ENCODE data around the gene CERS6. TPM values are rescaled to one million over a fixed set of nuclear protein-coding genes. Genes with fewer than 3 reads are reported as not detected.

The CERS6 gene
- total RNA-seq, 1 donor from 2014 or later, result 36.4 TPM

DNA sequence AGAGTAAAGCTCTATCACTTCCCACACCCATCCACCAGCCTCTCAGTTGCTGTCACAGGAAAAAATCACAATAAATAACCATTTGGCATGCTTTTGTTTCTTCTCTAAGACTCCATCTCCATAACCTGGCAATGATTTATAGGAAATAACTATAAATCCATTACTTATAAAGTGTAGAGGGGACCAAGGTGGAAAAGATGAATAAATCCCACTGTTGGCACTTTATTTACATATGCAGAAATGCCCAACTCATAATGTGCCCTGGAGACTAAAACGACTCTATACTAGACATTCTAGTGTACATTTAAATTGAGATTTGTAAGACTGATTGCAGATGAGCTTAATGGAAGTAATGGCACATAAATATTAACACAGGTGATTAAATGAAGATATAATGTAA is 338.9 kb downstream of the CERS6 start:
- Mint-ChIP-seq H3K9me3 (ENCODE audit: unreplicated experiment) (no peaks in the 10 kb centered on the region), H3K36me3 (ENCODE audit: low read depth, unreplicated experiment) (no peaks in the 10 kb centered on the region), H3K4me3 (ENCODE audit: unreplicated experiment) (no peak overlapping the region), H3K4me1 (ENCODE audit: unreplicated experiment) (peaks cover 53% of the 10 kb centered on the region), H3K27ac (ENCODE audit: unreplicated experiment) (no peak overlapping the region), H3K27me3 (ENCODE audit: unreplicated experiment) (peaks cover 3% of the 10 kb centered on the region)
- no peak for DNase-seq (ENCODE audit: low spot score)
- TF ChIP-seq, protein P1, sequence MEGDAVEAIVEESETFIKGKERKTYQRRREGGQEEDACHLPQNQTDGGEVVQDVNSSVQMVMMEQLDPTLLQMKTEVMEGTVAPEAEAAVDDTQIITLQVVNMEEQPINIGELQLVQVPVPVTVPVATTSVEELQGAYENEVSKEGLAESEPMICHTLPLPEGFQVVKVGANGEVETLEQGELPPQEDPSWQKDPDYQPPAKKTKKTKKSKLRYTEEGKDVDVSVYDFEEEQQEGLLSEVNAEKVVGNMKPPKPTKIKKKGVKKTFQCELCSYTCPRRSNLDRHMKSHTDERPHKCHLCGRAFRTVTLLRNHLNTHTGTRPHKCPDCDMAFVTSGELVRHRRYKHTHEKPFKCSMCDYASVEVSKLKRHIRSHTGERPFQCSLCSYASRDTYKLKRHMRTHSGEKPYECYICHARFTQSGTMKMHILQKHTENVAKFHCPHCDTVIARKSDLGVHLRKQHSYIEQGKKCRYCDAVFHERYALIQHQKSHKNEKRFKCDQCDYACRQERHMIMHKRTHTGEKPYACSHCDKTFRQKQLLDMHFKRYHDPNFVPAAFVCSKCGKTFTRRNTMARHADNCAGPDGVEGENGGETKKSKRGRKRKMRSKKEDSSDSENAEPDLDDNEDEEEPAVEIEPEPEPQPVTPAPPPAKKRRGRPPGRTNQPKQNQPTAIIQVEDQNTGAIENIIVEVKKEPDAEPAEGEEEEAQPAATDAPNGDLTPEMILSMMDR (IDR thresholded peaks at IDR 0.05; ENCODE audit: unreplicated experiment), result no peak

DNA sequence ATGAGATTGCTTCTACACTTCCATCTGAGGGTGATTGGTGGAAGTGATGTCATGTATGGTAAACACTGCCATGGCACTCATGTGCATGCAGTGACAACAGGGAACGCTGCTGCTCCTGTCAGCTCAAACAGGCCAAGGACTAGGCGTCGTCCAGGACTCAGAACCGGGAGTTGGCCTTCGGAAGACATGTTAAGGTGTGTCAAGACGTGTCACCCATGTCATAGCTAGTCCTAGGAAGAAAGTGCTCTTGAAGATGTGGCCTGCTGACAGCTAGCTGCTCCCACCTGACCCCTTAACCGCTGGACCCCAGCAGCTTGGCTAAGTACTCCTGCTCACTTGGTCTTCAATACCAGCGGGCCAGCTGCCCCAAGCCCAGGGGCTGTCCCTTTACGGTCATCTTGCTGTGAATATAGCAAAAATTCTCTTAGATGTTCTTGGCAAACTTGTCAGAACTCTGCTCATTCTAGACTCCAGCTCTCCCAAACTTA is 340.1 kb downstream of the CERS6 start:
- no peak for DNase-seq (ENCODE audit: low spot score)
- TF ChIP-seq, protein P1 (IDR thresholded peaks at IDR 0.05; ENCODE audit: unreplicated experiment), result no peak
- H3K27me3 Mint-ChIP-seq (ENCODE audit: unreplicated experiment), result peaks cover 3% of the 10 kb centered on the region
- no peak overlapping the region for H3K4me3 Mint-ChIP-seq (ENCODE audit: unreplicated experiment)
- H3K36me3 Mint-ChIP-seq (ENCODE audit: low read depth, unreplicated experiment), result no peaks in the 10 kb centered on the region
- peak overlapping the region; percentile 97 for H3K27ac Mint-ChIP-seq (ENCODE audit: unreplicated experiment)
- H3K9me3 Mint-ChIP-seq (ENCODE audit: unreplicated experiment), result no peaks in the 10 kb centered on the region
- H3K4me1 Mint-ChIP-seq (ENCODE audit: unreplicated experiment), result peaks cover 51% of the 10 kb centered on the region

DNA sequence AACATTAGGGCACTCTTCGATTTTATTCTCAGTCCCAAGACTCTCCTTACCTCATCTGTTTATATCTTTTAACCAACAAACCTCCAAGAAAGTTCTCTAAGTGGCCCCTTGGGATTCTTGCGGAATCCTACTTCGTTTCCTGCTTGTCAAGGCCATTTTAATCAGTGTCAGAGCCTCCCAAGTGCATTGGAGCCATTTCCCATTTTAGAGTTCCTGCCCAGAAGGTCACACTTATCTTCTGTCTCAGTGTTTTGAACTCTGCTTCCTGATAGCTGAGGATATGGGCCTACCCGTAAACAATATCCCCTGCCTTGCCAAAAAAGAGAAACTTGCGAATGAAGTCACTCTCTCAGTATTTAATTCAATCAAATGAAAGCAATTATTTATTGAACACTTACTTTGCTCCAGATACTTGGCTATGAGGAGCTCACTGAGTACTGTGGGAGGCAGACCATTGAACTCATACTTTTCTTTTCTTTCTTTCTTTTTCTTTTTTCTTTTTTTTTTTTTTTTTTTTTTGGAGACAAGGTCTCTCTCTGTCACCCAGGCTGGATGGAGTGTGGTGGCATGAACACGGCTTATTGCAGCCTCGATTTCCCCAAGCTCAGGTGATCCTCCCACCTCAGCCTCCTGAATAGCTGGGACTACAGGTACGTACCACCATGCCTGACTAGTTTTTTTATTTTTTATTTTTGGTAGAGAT is 340.7 kb downstream of the CERS6 start:
- TF ChIP-seq, protein P1 (IDR thresholded peaks at IDR 0.05; ENCODE audit: unreplicated experiment), result no peak
- no peak overlapping the region for H3K4me3 Mint-ChIP-seq (ENCODE audit: unreplicated experiment)
- no peaks in the 10 kb centered on the region for H3K36me3 Mint-ChIP-seq (ENCODE audit: low read depth, unreplicated experiment)
- H3K4me1 Mint-ChIP-seq (ENCODE audit: unreplicated experiment), result peaks cover 51% of the 10 kb centered on the region
- H3K9me3 Mint-ChIP-seq (ENCODE audit: unreplicated experiment), result no peaks in the 10 kb centered on the region
- H3K27ac Mint-ChIP-seq (ENCODE audit: unreplicated experiment), result peak overlapping the region; percentile 97
- H3K27me3 Mint-ChIP-seq (ENCODE audit: unreplicated experiment), result peaks cover 1% of the 10 kb centered on the region
- DNase-seq (ENCODE audit: low spot score), result no peak

DNA sequence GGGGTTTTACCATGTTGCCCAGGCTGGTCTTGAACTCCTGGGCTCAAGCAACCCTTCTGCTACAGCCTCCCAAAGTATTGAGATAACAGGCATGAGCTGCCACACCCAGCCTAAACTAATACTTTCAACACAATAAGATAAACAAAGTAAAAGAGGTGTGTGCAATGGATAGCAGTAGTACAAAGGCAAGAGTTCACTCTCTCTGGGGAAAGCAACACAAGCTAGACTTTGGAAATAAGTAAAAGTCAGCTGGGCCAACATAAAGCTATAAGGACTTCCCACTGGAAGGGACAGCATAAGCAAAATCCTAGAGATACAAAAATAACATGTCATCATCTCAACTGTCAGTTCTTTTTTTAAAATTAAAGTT is 341.2 kb downstream of the CERS6 start:
- TF ChIP-seq, protein P1 (IDR thresholded peaks at IDR 0.05; ENCODE audit: unreplicated experiment), result no peak
- no peaks in the 10 kb centered on the region for H3K9me3 Mint-ChIP-seq (ENCODE audit: unreplicated experiment)
- no peaks in the 10 kb centered on the region for H3K36me3 Mint-ChIP-seq (ENCODE audit: low read depth, unreplicated experiment)
- peaks cover 1% of the 10 kb centered on the region for H3K27me3 Mint-ChIP-seq (ENCODE audit: unreplicated experiment)
- no peak for DNase-seq (ENCODE audit: low spot score)
- peak overlapping the region; percentile 30 for H3K27ac Mint-ChIP-seq (ENCODE audit: unreplicated experiment)
- H3K4me3 Mint-ChIP-seq (ENCODE audit: unreplicated experiment), result no peak overlapping the region
- H3K4me1 Mint-ChIP-seq (ENCODE audit: unreplicated experiment), result peaks cover 56% of the 10 kb centered on the region

DNA sequence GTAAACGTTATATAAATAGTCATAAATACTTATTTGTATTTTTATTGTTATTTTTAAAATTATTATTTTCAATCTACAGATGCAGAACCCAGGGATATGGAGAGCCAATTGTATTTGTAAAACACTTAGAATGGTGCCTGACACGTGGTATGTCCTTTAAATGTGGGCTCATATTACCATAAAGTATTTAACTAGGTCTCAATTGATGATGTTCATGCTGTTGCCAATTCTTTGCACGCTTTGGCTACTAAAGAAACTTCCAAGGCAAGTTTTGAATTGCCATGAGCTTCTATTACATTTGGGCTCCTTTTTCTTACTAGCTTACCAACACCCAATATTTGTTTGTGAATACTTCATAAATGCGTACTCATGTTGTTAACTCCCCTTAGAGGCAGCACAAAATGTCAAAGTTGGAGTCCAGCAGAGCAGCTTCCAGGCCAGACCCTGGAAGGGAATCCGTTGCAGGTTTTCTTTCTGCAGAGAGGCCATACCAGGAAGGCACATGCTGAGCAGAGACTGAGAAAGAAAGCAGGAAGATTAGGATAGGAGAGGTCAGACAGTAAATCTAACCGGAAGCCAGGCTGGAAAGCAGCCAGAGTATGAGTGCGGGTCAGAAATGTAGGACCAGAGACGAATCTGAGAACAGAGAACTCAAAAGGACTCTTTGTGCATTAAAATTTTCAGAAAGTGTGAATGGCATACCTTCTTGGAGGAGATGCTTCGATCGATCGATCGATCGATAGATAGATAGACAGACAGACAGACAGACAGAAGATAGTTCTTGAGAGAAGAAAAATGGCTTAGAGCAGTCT is 342.2 kb downstream of the CERS6 start:
- Mint-ChIP-seq H3K9me3 (ENCODE audit: unreplicated experiment) (no peaks in the 10 kb centered on the region), H3K27ac (ENCODE audit: unreplicated experiment) (peak overlapping the region; percentile 59), H3K27me3 (ENCODE audit: unreplicated experiment) (peaks cover 1% of the 10 kb centered on the region), H3K4me1 (ENCODE audit: unreplicated experiment) (peaks cover 62% of the 10 kb centered on the region), H3K36me3 (ENCODE audit: low read depth, unreplicated experiment) (no peaks in the 10 kb centered on the region), H3K4me3 (ENCODE audit: unreplicated experiment) (no peak overlapping the region)
- DNase-seq (ENCODE audit: low spot score), result peak; percentile 7
- TF ChIP-seq, protein P1 (IDR thresholded peaks at IDR 0.05; ENCODE audit: unreplicated experiment), result no peak

Measured in endothelial cell (in vitro differentiated cells).